OCI-M2 (cell line): ENCODE measurements around the gene NEUROG3.

Experiments
- DNase-seq: peaks from one replicate; lab custom pipeline; 2025; ENCODE audit not compliant: unreplicated experiment; lab: John Stamatoyannopoulos, UW

The NEUROG3 gene, protein sequence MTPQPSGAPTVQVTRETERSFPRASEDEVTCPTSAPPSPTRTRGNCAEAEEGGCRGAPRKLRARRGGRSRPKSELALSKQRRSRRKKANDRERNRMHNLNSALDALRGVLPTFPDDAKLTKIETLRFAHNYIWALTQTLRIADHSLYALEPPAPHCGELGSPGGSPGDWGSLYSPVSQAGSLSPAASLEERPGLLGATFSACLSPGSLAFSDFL

DNA sequence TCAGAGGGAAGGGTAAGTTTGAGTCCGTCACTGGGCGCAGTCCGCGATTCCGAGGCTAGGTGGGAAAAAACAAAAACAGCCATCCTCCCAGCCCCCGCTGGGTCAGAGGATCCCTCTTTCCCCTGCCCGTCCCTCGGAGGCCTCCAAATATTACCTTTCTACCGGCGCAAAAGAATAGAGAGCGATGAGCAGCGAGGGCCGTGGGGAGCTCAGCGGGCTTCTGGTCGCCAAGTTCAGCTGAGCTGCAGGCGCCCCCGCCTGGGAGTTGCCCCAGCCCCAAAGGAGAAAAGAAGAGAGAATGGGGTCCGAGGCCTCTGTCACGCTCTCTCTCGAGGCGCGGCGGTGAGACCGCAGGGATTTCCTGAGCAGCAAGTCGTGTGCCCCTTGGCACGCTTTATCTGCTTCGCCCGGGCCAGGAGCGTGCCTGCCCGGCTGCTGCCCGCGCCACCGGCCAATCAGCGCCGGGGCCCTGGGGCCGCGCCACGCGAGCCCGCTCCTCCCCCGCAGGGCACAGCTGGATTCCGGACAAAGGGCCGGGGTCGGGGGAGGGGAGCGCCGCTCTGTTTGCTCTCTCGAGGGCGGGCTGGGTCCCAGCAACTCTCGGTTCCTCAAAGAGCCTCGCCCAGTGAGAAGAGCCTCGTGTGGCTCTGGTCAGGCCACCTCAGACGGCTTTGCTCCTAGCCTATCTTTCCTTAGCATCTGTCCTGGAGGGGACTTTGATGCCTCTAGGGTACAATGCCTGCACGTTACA lies at the start of gene NEUROG3:
Gene NEUROG3, minus strand, starts transcription at position 367 of the 751 bp plus-strand sequence. CDS start 379 bp downstream, outside the sequence.
- DNase-seq = no peak

DNA sequence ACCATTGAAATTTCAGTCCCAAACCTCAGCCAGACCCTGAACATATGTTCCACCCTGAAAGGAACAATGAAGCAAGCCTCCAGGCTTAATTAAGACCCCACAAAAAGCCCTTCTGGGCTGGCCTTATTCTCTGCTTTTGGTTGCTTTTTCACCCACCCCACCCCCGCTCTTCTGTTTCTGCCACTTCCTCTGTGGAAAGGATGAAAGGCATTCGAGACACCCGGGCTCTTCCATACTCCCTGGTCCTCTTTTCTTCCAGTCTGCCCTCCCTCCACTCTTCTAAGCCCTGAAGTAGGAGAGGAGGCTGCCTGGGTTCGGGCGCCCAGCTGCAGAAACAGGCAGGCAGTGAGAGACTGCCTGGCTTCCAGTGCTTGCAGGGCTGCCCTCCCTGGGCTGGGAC lies 47.4 kb upstream of the NEUROG3 start:
- DNase-seq = no peak

GRCh38 chr10:69619626-69620025 lies 46.4 kb upstream of the NEUROG3 start:
- no peak for DNase-seq

GRCh38 chr10:69618746-69619145 lies 45.5 kb upstream of the NEUROG3 start:
- DNase-seq = no peak

DNA sequence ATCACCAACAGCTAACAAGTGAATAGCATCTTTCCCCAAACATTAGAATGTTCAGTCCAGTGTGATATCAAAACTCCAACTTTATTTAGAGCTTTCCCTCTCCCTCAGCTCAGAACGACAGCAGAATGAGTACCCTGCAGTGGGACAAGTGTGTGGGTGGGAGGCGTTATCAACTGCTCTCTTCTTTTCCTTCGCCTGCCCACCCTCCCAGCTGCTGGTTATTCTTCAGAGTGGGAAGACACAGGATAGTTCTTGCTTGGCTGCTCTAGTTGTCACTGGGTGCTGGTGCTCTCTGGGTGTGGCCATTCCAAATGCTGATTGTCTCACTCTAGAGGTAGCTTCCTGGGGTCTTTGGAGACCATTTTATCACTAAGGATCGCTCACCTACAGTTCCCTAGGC lies 43.1 kb upstream of the NEUROG3 start:
- DNase-seq = no peak

- DNase-seq = no peak
Observed at GRCh38 chr10:69614130-69614529, 40.9 kb upstream of the NEUROG3 start.

- no peak for DNase-seq
Observed at GRCh38 chr10:69612760-69613159, 39.5 kb upstream of the NEUROG3 start.

GRCh38 chr10:69609077-69609476 lies 35.9 kb upstream of the NEUROG3 start:
- DNase-seq = no peak

- no peak for DNase-seq
Observed at GRCh38 chr10:69600761-69601330, 27.6 kb upstream of the NEUROG3 start.

DNA sequence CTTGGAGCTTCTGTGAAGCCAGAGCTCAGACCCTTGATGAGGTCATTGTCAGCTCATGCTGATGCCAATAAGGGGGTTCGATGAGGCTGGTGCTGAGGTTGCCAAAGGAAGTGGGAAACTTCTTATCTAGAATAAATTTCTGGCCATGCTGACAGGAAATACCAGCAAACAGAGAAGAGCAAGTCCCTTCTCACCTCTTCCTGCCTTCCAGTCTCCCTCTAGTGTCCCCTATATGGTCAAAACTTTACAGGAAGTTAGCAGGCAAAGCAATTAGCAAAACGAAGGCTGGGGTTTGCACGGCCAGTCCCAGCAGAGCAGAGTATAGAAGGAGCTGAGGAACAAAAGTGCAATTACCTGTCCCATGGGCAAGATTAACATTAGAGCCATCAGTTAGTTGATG lies 15.1 kb upstream of the NEUROG3 start:
- no peak for DNase-seq

DNA sequence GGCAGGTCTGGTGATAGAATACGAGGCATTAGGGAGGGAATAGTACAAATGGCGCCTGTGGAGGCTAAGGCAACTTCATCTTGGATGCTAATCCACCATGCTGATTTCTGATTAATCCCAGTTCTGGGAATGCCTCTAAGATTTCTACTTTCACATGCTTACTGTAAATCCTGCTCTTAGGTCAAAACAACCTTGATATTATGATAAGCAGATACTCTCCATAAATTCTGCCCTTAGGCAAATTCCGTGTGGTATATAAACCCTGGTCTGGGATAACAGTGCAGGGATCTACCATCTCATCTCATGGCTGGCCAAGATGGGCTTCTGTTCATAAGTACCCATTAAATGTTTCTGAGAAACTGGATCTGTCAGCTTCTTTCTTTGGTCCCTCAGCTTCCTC lies 11.4 kb upstream of the NEUROG3 start:
- DNase-seq = no peak

GRCh38 chr10:69583106-69583505 lies 9.9 kb upstream of the NEUROG3 start:
- no peak for DNase-seq

DNA sequence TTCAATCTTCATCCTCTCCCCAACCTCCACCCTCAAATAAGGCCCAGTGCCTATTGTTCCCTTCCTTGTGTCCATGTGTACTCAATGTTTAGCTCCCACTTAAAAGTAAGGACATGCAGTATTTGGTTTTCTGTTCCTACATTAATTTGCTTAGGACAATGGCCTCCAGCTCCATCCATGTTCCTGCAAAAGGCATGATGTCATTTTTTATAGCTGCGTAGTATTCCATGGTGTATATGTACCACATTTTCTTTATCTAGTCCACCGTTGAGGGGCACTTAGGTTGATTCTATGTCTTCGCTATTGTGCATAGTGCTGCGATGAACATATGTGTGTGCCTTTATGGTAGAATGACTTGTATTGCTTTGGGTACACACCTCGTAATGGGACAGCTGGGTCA lies 7.2 kb upstream of the NEUROG3 start:
- DNase-seq = no peak

DNA sequence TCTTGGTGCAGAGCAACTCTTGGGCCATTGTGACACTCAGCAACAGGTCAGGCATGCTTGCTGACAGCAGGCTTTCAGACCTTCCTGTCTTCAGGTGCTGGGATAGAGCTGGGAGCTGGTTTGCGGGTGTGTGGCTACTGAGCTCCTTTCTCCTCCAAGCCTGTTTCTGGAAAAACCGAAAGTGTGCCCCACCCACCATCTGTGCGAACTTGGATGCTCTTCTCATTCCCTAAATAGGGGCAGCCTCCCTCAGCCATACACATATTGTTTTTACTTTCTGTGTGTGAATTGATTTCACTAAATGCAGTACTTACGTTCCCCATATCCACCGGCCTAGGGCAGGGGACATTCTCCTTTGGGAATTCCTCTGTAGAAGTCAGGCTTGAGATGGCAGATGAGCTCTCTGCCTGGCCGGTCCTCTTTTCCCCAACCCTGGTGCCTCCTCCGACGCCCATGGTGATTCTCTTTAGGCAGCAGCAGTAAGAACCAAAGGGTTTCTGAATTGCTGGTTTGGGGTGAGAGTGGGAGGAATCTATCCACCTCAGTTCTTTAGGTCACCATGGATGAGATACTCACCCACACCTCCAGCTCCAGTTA lies 6.3 kb upstream of the NEUROG3 start:
- DNase-seq = no peak

DNA sequence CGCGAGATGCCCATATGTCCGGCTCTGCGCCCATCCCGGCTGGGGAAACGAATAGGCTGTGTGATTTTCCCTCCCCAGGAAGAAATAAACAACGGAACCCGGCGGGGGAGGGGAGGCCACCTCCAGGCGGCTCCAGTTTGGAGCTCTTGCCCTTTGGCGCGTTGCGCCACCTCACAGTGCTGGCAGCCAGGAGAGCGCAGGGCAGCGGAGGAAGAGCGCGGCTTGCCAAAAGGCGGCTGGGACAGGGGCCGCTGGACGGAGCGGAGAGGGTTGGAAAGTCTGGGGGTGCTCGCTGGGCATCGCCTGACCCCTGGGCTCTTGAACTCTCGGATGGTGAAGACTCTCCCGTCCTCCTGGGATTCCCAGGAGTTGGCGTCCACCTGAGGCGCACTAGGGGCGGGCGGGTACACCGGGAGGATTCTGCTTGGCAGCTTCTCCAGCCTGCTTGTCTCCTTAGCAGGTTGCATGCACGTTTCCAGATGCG lies 5.3 kb upstream of the NEUROG3 start:
- no peak for DNase-seq

- no peak for DNase-seq
Observed at GRCh38 chr10:69577268-69578232, 4.3 kb upstream of the NEUROG3 start.

DNA sequence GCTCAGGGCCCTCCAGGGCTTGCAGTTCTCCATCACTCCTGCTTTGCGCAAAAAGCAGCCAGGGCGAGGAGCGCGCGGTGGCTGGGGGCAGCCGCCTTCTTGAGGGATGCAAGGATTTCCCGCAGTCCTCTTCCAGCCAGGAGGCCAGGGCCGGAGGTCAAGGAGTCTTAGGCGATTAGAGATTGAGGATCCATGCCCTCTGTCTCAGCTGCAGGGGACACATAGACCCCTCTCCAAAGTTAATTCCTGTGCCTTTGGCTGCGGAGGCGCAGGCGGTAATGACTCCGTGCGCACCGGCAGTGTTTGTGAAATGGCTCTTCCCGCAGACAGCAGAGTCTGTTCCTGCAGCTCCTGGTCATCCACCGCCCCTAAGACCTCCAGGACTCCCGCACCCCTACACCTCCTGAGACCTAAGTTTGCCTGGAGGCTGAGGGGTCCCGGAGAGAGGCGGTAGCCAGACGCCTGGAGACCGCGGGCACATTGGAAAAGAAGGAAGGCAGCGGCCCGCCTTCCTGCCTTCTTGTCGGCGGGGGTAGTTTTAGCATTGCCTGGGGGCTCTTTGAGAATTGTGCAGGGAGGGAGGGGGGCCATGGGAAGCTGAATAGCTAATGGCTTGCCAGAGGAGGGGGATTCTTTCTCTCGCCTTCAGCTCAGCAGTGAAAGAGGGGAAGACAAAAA lies 3.3 kb upstream of the NEUROG3 start:
- no peak for DNase-seq

DNA sequence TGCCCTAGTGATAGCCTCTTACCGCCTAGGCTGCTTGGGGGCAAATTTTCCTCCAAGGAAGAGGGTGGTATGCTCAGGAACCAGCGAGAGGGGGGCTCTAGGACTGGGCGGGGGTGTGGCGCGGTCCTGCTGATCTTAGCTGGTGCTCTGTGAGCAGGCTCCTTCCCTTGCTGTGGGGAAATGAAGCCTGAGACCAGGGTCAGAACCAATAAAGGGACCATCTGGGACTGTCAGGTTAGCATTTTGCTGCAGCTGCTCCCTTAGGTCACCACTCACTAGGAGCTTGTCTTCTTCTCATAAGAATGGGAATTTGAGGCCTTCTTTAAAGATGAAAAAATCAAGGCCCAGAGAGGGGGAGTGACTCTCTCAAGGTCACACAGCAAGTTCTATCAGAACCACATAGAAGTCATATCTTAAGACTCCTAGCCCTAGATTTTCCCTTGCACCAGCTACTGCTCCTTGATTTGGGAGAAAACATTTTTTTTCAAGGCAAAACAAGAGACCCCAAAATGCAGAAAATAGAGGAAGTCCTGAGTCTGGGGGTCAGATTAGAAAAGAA lies 2.0 kb upstream of the NEUROG3 start:
- no peak for DNase-seq

DNA sequence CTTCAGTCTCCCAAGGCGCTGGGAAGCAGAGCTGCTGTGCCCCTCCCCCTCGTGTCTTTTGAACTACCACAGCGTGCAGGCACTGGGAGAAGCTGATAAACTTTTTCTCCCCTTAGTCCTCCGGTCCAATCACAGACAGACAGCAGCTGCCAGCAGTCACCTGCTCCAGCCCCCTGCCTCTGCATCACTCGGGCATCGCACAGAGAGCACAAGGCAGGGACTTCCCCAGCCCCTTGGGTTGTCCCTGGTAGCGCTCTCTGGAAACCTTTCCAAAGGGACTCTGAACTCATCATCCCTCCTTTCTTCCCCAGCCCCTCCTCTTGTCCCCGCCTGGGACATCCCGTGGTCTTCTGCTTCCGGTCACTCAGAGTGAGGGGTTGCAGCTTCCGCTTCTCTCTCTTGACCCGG lies 1.4 kb upstream of the NEUROG3 start:
- DNase-seq = no peak
